Common myeloid progenitor, CD34-positive (primary cell): ENCODE results near the gene PTPRT.

ENCODE experiments used
- CTCF ChIA-PET: fragments of 350-600 bp; sonication (Branson Sonifier 250); formaldehyde crosslinking; loops from one replicate; lab custom pipeline; 2021; ENCODE audit warnings: antibody characterized with exemption; lab: Charles Lee
- POLR2A ChIA-PET: fragments of 350-600 bp; sonication (Branson Sonifier 250); formaldehyde crosslinking; loops from one replicate; lab custom pipeline; 2021; ENCODE audit warnings: antibody characterized with exemption; lab: Charles Lee
- DNase-seq, 3 donors: peaks; one replicate each; pipeline versions ENCODE4 v3.0.0 to v3.0.0-alpha.2; 2013
- H3K27ac ChIP-seq, 2 experiments: 1 replicate in 1 of 2; 2 replicates in 1 of 2; pipeline ENCODE4 v1.7.0; 2013; ENCODE audit warnings: inconsistent platforms in 2 of 2, low read length in 2 of 2, mild to moderate bottlenecking in 2 of 2, low read depth in 1 of 2, moderate library complexity in 1 of 2; ENCODE audit not compliant: severe bottlenecking in 2 of 2, insufficient read depth in 1 of 2, poor library complexity in 1 of 2
- H3K27me3 ChIP-seq, 5 experiments: replicated peaks in 2 of 5; 1 replicate in 3 of 5; 2 replicates in 2 of 5; pipeline versions ENCODE4 v1.6.1 to v1.7.0; 2013; ENCODE audit warnings: low read length in 4 of 5, mild to moderate bottlenecking in 2 of 5, moderate library complexity in 2 of 5, inconsistent platforms in 1 of 5; ENCODE audit not compliant: insufficient read depth in 5 of 5, control insufficient read depth in 4 of 5
- H3K36me3 ChIP-seq, 4 experiments: 1 replicate in 2 of 4; 2 replicates in 2 of 4; pipeline versions ENCODE4 v1.6.1 to v1.7.0; 2013; ENCODE audit warnings: low read length in 3 of 4, control low read depth in 1 of 4, mild to moderate bottlenecking in 1 of 4; ENCODE audit not compliant: control insufficient read depth in 4 of 4, insufficient read depth in 4 of 4
- H3K4me1 ChIP-seq, 4 experiments: 1 replicate in 3 of 4; 2 replicates in 1 of 4; pipeline versions ENCODE4 v1.6.1 to v1.7.1; 2013; ENCODE audit warnings: low read length in 3 of 4, mild to moderate bottlenecking in 3 of 4, control low read depth in 1 of 4, inconsistent platforms in 1 of 4, moderate library complexity in 1 of 4; ENCODE audit not compliant: control insufficient read depth in 4 of 4, insufficient read depth in 4 of 4; ENCODE audit errors: control extremely low read depth in 1 of 4
- H3K4me3 ChIP-seq, 7 experiments: 1 replicate in 4 of 7; 2 replicates in 3 of 7; pipeline versions ENCODE4 v1.5.1 to v1.7.0; 2013; ENCODE audit warnings: mild to moderate bottlenecking in 7 of 7, low read length in 6 of 7, moderate library complexity in 6 of 7, inconsistent platforms in 2 of 7, low read depth in 2 of 7, control low read depth in 1 of 7; ENCODE audit not compliant: insufficient read depth in 4 of 7, control insufficient read depth in 1 of 7; ENCODE audit errors: extremely low read depth in 1 of 7
- H3K9me3 ChIP-seq, 5 experiments: 1 replicate in 4 of 5; 2 replicates in 1 of 5; pipeline versions ENCODE4 v1.6.1 to v1.7.1; 2013; ENCODE audit warnings: low read length in 4 of 5, mild to moderate bottlenecking in 2 of 5, inconsistent platforms in 1 of 5, low read depth in 1 of 5, moderate library complexity in 1 of 5; ENCODE audit not compliant: control insufficient read depth in 4 of 5, insufficient read depth in 2 of 5; ENCODE audit errors: control extremely low read depth in 1 of 5
- WGBS: methylation state at CpG from one replicate; pipeline ENCODE4 v1.1.5; 2013; ENCODE audit not compliant: insufficient coverage; 5-methylcytosine and 5-hydroxymethylcytosine counted together

The PTPRT gene

GRCh38 chr20:42690842-42691437, 498.8 kb downstream of the PTPRT start:
- Histone ChIP-seq H3K4me1 (no peaks in the 10 kb centered on the region), H3K27ac (no peak overlapping the region), H3K9me3 (peaks cover 0 to 5% (median 0%) of the 10 kb centered on the region in 5 experiments), H3K36me3 (no peaks in the 10 kb centered on the region), H3K27me3 (no peaks in the 10 kb centered on the region), H3K4me3 (no peak overlapping the region)
- POLR2A ChIA-PET = no interaction called here
- CTCF ChIA-PET = interaction anchor here (0.9 kb wide), 1 partner anchor 10 kb away, joined by 3 read pairs; no protein-coding TSS in a partner anchor
- no peak for DNase-seq
- 91% methylated on average over 5 of the region's 7 CpGs for WGBS

GRCh38 chr20:42688576-42688975, 501.1 kb downstream of the PTPRT start:
- CTCF ChIA-PET = no interaction called here
- no peak for DNase-seq
- POLR2A ChIA-PET = no interaction called here
- H3K27me3 ChIP-seq = no peaks in the 10 kb centered on the region
- WGBS = 80% methylated on average over 1 of the region's 1 CpG
- H3K4me3 ChIP-seq = no peak overlapping the region
- no peaks in the 10 kb centered on the region for H3K4me1 ChIP-seq
- H3K36me3 ChIP-seq = no peaks in the 10 kb centered on the region
- H3K27ac ChIP-seq = no peak overlapping the region
- H3K9me3 ChIP-seq = peaks cover 0 to 5% (median 0%) of the 10 kb centered on the region in 5 experiments

GRCh38 chr20:42686057-42686456, 503.6 kb downstream of the PTPRT start:
- CTCF ChIA-PET = no interaction called here
- H3K9me3 ChIP-seq = peaks cover 0 to 4% (median 0%) of the 10 kb centered on the region in 5 experiments

GRCh38 chr20:42678895-42679294, 510.8 kb downstream of the PTPRT start:
- Histone ChIP-seq H3K9me3 (no peaks in the 10 kb centered on the region), H3K36me3 (no peaks in the 10 kb centered on the region), H3K4me1 (no peaks in the 10 kb centered on the region), H3K27me3 (peaks cover 0 to 2% (median 0%) of the 10 kb centered on the region in 5 experiments), H3K27ac (no peak overlapping the region), H3K4me3 (no peak overlapping the region)
- CTCF ChIA-PET = no interaction called here
- no peak for DNase-seq
- POLR2A ChIA-PET = no interaction called here
- 14% methylated on average over 2 of the region's 3 CpGs for WGBS

More at GRCh38 chr20:42686057-42686456, 503.6 kb downstream of the PTPRT start:
- Histone ChIP-seq H3K4me1 (no peaks in the 10 kb centered on the region), H3K4me3 (no peak overlapping the region), H3K27ac (no peak overlapping the region), H3K27me3 (peaks cover 0 to 2% (median 0%) of the 10 kb centered on the region in 5 experiments), H3K36me3 (no peaks in the 10 kb centered on the region)
- no CpG with 5 or more reads among the region's 2 CpGs for WGBS
- POLR2A ChIA-PET = no interaction called here
- DNase-seq = no peak

DNA sequence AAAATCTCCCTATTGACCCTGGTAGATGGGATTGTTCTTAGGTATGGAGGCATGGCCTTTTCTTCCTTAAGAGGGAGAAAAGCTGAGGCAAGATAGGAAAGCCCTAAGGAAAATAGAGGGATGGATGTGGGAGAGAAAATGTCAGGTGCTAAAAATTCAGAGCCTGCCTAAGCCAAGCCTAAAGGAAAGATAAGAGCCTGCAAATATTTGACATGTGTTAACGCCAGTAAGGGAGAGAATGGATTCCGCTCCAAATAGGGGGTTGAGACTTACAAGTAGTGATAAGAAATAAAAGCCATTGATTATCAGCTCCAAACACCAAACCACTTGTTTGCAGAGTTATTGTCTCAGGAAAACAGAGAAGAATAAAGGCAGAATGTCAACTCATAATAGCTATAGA, 533.6 kb downstream of the PTPRT start:
- ChIA-PET POLR2A (interaction anchor here (0.6 kb wide), 1 partner anchor 355 kb away, joined by 3 read pairs; no protein-coding TSS in a partner anchor), CTCF (interaction anchor here (1.0 kb wide), 1 partner anchor 12 kb away, joined by 3 read pairs; no protein-coding TSS in a partner anchor)
- Histone ChIP-seq H3K27me3 (no peaks in the 10 kb centered on the region), H3K36me3 (no peaks in the 10 kb centered on the region), H3K9me3 (no peaks in the 10 kb centered on the region), H3K4me3 (no peak overlapping the region), H3K4me1 (no peaks in the 10 kb centered on the region), H3K27ac (no peak overlapping the region)
- no peak for DNase-seq
- WGBS = 100% methylated on average over 1 of the region's 2 CpGs

GRCh38 chr20:42652266-42652665, 537.4 kb downstream of the PTPRT start:
- Histone ChIP-seq H3K4me1 (no peaks in the 10 kb centered on the region), H3K36me3 (no peaks in the 10 kb centered on the region), H3K4me3 (no peak overlapping the region), H3K9me3 (no peaks in the 10 kb centered on the region), H3K27ac (no peak overlapping the region), H3K27me3 (no peaks in the 10 kb centered on the region)
- no CpG with 5 or more reads among the region's 2 CpGs for WGBS
- POLR2A ChIA-PET = no interaction called here
- CTCF ChIA-PET = no interaction called here
- no peak for DNase-seq

GRCh38 chr20:42650191-42650746, 539.4 kb downstream of the PTPRT start:
- H3K4me3 ChIP-seq = no peak overlapping the region
- H3K4me1 ChIP-seq = no peaks in the 10 kb centered on the region
- H3K27me3 ChIP-seq = no peaks in the 10 kb centered on the region
- POLR2A ChIA-PET = no interaction called here
- H3K36me3 ChIP-seq = no peaks in the 10 kb centered on the region
- DNase-seq = no peak
- H3K9me3 ChIP-seq = no peaks in the 10 kb centered on the region
- no peak overlapping the region for H3K27ac ChIP-seq
- CTCF ChIA-PET = no interaction called here
